ENCODE data around the gene DCLRE1B.

DCLRE1B gene

DNA sequence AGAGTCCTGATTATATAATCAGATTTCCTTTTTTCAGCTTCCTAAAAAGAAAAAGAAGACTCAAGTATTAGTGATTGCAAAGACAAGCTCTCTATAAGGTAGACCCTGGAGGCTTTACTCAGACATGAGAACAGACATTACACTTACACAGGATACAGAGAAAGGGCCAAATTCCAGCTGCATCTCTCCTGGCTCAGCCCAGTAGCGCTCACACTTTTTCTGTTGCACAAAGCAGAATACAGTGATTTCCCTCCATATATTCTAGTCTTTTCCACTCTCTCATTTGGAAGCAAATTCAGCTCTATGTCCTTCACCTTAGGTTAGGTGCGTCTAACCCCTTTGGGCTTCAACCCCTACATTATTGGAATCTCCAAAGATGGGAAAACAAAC, 48.7 kb upstream of the DCLRE1B start:
- POLR2A ChIA-PET, result no interaction called here
- H3K36me3 ChIP-seq (ENCODE audit: control insufficient read depth in 2 of 2, insufficient read depth in 1 of 2, low read length in 2 of 2), result no peaks in the 10 kb centered on the region
- no peaks in the 10 kb centered on the region for H3K9me3 ChIP-seq (ENCODE audit: control insufficient read depth, insufficient read depth, low read depth, low read length)
- no peak overlapping the region for H3K27ac ChIP-seq (ENCODE audit: extremely low read depth, low read depth, low read length)
- TF ChIP-seq ZNF155 (tag by site-specific recombination; IDR thresholded peaks at IDR 0.05), result no peak
- no peak for TF ChIP-seq ATF2 (tag by site-specific recombination; IDR thresholded peaks at IDR 0.05; ENCODE audit: low read depth)
- H3K4me1 ChIP-seq (ENCODE audit: control insufficient read depth, insufficient read depth, low read length), result no peaks in the 10 kb centered on the region
- H3K4me3 ChIP-seq (ENCODE audit: low read depth, low read length), result no peak overlapping the region
- CTCF ChIA-PET, result interaction anchor here (0.6 to 1.6 kb wide), 4 partner anchors 11 to 22 kb away, joined by 3 to 4 read pairs (median 3); no protein-coding TSS in a partner anchor

DNA sequence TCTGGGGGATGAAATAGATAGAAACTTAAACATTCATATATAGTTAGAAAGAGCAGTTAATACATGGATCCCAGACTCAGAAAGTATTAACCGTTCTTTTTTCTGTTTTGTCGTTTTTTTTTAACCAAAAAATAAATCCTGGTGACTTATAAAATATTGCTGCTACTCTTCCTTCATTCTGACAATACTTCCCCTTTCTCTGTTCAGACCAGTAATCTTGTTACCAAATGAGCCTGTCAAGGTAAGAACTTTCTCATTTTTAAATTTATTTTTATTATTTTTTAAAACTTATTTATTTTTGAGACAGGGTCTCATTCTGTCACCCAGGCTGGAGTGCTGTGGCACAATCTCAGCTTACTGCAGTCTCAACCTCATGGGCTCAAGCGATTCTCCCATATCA, 47.4 kb upstream of the DCLRE1B start:
- TF ChIP-seq OSR2 (tag by site-specific recombination; IDR thresholded peaks at IDR 0.05), result no peak
- no peak for TF ChIP-seq ZNF664 (tag by site-specific recombination; IDR thresholded peaks at IDR 0.05)
- no peak for TF ChIP-seq ZNF404 (tag by site-specific recombination; IDR thresholded peaks at IDR 0.05)
- Histone ChIP-seq H3K9me3 (ENCODE audit: control insufficient read depth, insufficient read depth, low read depth, low read length) (no peaks in the 10 kb centered on the region), H3K4me3 (ENCODE audit: low read depth, low read length) (no peak overlapping the region), H3K4me1 (ENCODE audit: control insufficient read depth, insufficient read depth, low read length) (no peaks in the 10 kb centered on the region), H3K27ac (ENCODE audit: extremely low read depth, low read depth, low read length) (no peak overlapping the region), H3K36me3 (ENCODE audit: control insufficient read depth in 2 of 2, insufficient read depth in 1 of 2, low read length in 2 of 2) (no peaks in the 10 kb centered on the region)
- ChIA-PET POLR2A (no interaction called here), CTCF (interaction anchor here (1.6 kb wide), 1 partner anchor 22 kb away, joined by 3 read pairs; no protein-coding TSS in a partner anchor)

- Histone ChIP-seq H3K4me1 (ENCODE audit: control insufficient read depth, insufficient read depth, low read length) (no peaks in the 10 kb centered on the region), H3K36me3 (ENCODE audit: control insufficient read depth in 2 of 2, insufficient read depth in 1 of 2, low read length in 2 of 2) (no peaks in the 10 kb centered on the region), H3K4me3 (ENCODE audit: low read depth, low read length) (no peak overlapping the region), H3K9me3 (ENCODE audit: control insufficient read depth, insufficient read depth, low read depth, low read length) (no peaks in the 10 kb centered on the region), H3K27ac (ENCODE audit: extremely low read depth, low read depth, low read length) (no peak overlapping the region)
- TF ChIP-seq PRDM10 (tag by site-specific recombination; IDR thresholded peaks at IDR 0.05) (no peak), ZNF600 (tag by site-specific recombination; IDR thresholded peaks at IDR 0.05) (no peak), ZBTB7A (tag by site-specific recombination; IDR thresholded peaks at IDR 0.05; ENCODE audit: low read depth) (no peak), ZNF404 (tag by site-specific recombination; IDR thresholded peaks at IDR 0.05) (no peak), MYNN (tag by site-specific recombination; IDR thresholded peaks at IDR 0.05; ENCODE audit: borderline replicate concordance) (no peak), ZNF280C (tag by site-specific recombination; IDR thresholded peaks at IDR 0.05) (no peak), ZNF544 (tag by site-specific recombination; IDR thresholded peaks at IDR 0.05) (no peak), SCRT1 (tag by site-specific recombination; IDR thresholded peaks at IDR 0.05; ENCODE audit: borderline replicate concordance) (no peak), GFI1B (tag by site-specific recombination; IDR thresholded peaks at IDR 0.05) (no peak), ZNF394 (tag by site-specific recombination; IDR thresholded peaks at IDR 0.05; ENCODE audit: borderline replicate concordance) (no peak), ZNF112 (tag by site-specific recombination; IDR thresholded peaks at IDR 0.05) (no peak)
- TF ChIP-seq, protein P1, sequence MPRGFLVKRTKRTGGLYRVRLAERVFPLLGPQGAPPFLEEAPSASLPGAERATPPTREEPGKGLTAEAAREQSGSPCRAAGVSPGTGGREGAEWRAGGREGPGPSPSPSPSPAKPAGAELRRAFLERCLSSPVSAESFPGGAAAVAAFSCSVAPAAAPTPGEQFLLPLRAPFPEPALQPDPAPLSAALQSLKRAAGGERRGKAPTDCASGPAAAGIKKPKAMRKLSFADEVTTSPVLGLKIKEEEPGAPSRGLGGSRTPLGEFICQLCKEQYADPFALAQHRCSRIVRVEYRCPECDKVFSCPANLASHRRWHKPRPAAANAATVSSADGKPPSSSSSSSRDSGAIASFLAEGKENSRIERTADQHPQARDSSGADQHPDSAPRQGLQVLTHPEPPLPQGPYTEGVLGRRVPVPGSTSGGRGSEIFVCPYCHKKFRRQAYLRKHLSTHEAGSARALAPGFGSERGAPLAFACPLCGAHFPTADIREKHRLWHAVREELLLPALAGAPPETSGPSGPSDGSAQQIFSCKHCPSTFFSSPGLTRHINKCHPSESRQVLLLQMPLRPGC (tag by site-specific recombination; IDR thresholded peaks at IDR 0.05), result no peak
- TF ChIP-seq, protein P2, sequence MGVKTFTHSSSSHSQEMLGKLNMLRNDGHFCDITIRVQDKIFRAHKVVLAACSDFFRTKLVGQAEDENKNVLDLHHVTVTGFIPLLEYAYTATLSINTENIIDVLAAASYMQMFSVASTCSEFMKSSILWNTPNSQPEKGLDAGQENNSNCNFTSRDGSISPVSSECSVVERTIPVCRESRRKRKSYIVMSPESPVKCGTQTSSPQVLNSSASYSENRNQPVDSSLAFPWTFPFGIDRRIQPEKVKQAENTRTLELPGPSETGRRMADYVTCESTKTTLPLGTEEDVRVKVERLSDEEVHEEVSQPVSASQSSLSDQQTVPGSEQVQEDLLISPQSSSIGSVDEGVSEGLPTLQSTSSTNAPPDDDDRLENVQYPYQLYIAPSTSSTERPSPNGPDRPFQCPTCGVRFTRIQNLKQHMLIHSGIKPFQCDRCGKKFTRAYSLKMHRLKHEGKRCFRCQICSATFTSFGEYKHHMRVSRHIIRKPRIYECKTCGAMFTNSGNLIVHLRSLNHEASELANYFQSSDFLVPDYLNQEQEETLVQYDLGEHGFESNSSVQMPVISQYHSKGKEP (tag by site-specific recombination; IDR thresholded peaks at IDR 0.05), result no peak
- ChIA-PET POLR2A (no interaction called here), CTCF (no interaction called here)
These were observed 46.7 kb upstream of the DCLRE1B start for GRCh38 chr1:113858418-113858817.

Measured in HEK293 (cell line).